Nephron (organoid): ENCODE measurements around the gene KMT2A.
"Not testable (repeated sequence)": the region's sequence is repeated elsewhere in the genome, so short reads cannot be mapped to it uniquely, and the experiment has no call there.

Experiments used
- H3K27ac Mint-ChIP-seq, 3 experiments: 2 replicates each; pipeline ENCODE4 v1.8.0; 2020; ENCODE audit warnings: mixed read lengths in 3 of 3, mild to moderate bottlenecking in 2 of 3, moderate library complexity in 1 of 3
- H3K27me3 Mint-ChIP-seq: 2 replicates; pipeline ENCODE4 v1.8.0; 2021; ENCODE audit warnings: low read depth, mild to moderate bottlenecking, moderate library complexity, mixed read lengths
- H3K36me3 Mint-ChIP-seq: 2 replicates; pipeline ENCODE4 v1.8.0; 2020; ENCODE audit warnings: low read depth, mixed read lengths
- H3K4me1 Mint-ChIP-seq: 2 replicates; pipeline ENCODE4 v1.8.0; 2020; ENCODE audit warnings: mixed read lengths
- H3K4me3 Mint-ChIP-seq, 3 experiments: 2 replicates each; pipeline ENCODE4 v1.8.0; 2020; ENCODE audit warnings: mild to moderate bottlenecking in 3 of 3, mixed read lengths in 3 of 3, moderate library complexity in 2 of 3
- H3K9me3 Mint-ChIP-seq: 2 replicates; pipeline ENCODE4 v1.8.0; 2020; ENCODE audit warnings: mixed read lengths
- TF ChIP-seq, protein P1 (sequence below), 3 experiments: fragments of 200-600 bp; sonication (generic); IDR thresholded peaks; one replicate each; pipeline ENCODE4 v1.5.0; 2021; ENCODE audit warnings: antibody characterized with exemption in 3 of 3; ENCODE audit not compliant: unreplicated experiment in 3 of 3

KMT2A gene

DNA sequence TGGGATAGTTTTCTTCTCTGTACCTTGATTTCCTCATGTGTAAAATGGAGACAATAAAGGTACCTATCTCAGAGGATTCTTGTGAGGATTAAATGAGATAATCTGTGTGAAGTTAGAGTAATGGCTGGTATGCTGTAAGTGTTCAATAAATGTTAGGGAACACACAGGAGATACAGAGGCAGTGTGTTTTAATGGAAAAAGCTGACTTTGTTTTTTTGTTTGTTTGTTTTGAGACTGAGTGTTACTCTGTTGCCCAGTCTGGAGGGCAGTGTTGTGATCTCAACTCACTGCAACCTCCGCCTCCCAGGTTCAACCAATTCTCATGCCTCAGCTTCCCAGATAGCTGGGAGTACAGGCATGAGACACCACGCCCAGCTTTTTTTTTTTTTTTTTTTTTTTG, 133.4 kb downstream of the KMT2A start:
- H3K36me3 Mint-ChIP-seq: no peaks in the 10 kb centered on the region
- H3K27me3 Mint-ChIP-seq: no peaks in the 10 kb centered on the region
- peaks cover 34% of the 10 kb centered on the region for H3K4me1 Mint-ChIP-seq
- peak overlapping the region in 2 of 3 experiments; percentile 36 to 52 for H3K4me3 Mint-ChIP-seq
- no peak overlapping the region for H3K27ac Mint-ChIP-seq
- TF ChIP-seq, protein P1, sequence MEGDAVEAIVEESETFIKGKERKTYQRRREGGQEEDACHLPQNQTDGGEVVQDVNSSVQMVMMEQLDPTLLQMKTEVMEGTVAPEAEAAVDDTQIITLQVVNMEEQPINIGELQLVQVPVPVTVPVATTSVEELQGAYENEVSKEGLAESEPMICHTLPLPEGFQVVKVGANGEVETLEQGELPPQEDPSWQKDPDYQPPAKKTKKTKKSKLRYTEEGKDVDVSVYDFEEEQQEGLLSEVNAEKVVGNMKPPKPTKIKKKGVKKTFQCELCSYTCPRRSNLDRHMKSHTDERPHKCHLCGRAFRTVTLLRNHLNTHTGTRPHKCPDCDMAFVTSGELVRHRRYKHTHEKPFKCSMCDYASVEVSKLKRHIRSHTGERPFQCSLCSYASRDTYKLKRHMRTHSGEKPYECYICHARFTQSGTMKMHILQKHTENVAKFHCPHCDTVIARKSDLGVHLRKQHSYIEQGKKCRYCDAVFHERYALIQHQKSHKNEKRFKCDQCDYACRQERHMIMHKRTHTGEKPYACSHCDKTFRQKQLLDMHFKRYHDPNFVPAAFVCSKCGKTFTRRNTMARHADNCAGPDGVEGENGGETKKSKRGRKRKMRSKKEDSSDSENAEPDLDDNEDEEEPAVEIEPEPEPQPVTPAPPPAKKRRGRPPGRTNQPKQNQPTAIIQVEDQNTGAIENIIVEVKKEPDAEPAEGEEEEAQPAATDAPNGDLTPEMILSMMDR (IDR thresholded peaks at IDR 0.05; ENCODE audit: unreplicated experiment in 3 of 3): no peak
- H3K9me3 Mint-ChIP-seq: no peaks in the 10 kb centered on the region

DNA sequence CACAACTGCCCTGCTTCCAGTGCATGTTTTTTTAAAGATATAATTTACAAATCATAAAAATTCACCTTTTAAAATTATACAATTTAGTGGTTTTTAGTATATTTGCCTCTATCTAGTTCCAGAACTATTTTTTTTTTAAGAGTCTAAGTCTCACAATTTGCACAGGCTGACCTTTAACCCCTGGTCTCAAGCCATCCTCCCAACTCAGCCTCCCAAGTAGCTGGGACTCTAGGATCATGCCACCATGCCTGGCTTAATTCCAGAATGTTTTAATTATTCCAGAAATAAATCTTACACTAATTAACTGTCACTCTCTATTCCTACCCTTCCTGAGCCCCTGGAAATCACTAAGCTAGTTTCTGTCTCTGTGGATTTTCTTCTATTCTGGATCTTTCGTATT, 134.5 kb downstream of the KMT2A start:
- H3K27ac Mint-ChIP-seq: peak overlapping the region in 1 of 3 experiments; percentile 96
- H3K4me1 Mint-ChIP-seq: peaks cover 36% of the 10 kb centered on the region
- peaks cover under 1% of the 10 kb centered on the region for H3K36me3 Mint-ChIP-seq
- TF ChIP-seq, protein P1 (IDR thresholded peaks at IDR 0.05; ENCODE audit: unreplicated experiment in 3 of 3): no peak
- peak overlapping the region in 2 of 3 experiments; percentile 99 for H3K4me3 Mint-ChIP-seq
- no peaks in the 10 kb centered on the region for H3K27me3 Mint-ChIP-seq
- H3K9me3 Mint-ChIP-seq: no peaks in the 10 kb centered on the region

DNA sequence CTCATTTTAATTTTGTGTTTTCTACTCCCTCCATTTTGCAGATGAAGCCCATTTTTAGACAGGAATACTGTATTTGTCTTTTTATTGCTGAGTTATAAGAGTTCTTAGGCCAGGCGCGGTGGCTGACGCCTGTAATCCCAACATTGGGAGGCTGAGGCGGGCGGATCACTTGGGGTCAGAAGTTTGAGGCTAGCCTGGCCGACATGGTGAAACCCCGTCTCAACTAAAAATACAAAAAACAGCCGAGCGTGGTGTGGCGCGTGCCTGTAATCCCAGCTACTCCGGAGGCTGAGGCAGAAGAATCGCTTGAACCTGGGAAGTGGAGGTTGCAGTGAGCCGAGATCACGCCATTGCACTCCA, 135.4 kb downstream of the KMT2A start:
- Mint-ChIP-seq H3K4me3 (peak overlapping the region; percentile 91 to 99 (median 99)), H3K27ac (peak overlapping the region; percentile 96 to 98 (median 96)), H3K4me1 (peaks cover 41% of the 10 kb centered on the region)
- H3K27me3 Mint-ChIP-seq, H3K9me3 Mint-ChIP-seq, H3K36me3 Mint-ChIP-seq: not testable (repeated sequence)

DNA sequence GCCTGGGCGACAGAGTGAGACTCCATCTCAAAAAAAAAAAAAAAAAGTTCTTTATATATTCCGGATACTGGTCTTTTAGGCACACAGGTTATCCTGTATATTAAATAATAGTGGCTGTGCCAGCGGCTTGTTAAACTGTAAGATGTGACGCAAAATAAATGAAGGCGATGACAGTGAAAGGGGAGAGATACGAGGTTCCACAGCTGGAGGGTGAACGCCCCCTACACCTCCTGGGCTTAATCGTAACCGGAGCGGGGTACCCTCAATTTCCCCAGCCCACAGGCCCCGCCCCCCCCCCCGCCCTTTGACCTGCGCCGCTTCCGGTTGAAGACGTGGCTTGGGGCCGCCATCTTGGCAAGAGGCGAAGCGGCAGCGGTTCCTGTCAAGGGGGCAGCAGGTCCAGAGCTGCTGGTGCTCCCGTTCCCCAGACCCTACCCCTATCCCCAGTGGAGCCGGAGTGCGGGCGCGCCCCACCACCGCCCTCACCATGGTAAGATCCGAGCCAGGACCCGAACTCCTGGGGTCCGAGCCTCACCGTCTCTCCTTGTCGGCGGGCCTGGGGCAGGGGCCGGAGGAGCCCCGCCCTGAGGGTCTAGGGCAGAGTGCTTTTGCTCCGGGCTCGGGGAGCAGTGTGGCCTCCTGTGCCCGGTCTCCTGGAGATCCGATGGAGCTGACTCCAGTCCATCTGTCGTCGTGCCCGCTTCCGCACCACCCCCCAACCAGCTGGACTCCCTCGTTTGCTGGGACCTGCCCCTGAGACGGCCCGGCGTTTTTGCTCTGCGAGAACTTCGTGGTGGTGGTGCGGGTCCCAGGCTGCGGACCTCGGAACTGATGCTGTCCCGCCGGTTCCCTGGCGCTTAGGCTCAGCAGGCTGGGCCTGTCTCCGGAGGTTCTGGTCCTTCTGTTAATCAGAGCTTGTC, 136.0 kb downstream of the KMT2A start, which contains the start of gene ARCN1:
Gene ARCN1, plus strand, starts transcription at position 349 of the 920 bp plus-strand sequence. Its CDS starts 139 bp downstream, at position 488.
- no peaks in the 10 kb centered on the region for H3K27me3 Mint-ChIP-seq
- no peaks in the 10 kb centered on the region for H3K9me3 Mint-ChIP-seq
- peaks cover 5% of the 10 kb centered on the region for H3K36me3 Mint-ChIP-seq
- TF ChIP-seq, protein P1 (IDR thresholded peaks at IDR 0.05; ENCODE audit: unreplicated experiment in 3 of 3): no peak
- H3K4me3 Mint-ChIP-seq: peak within 1 kb of the TSS; percentile 91 to 99 (median 99)
- H3K4me1 Mint-ChIP-seq: peaks cover 45% of the 10 kb centered on the region
- H3K27ac Mint-ChIP-seq: peak within 1 kb of the TSS; percentile 96 to 98 (median 96)

DNA sequence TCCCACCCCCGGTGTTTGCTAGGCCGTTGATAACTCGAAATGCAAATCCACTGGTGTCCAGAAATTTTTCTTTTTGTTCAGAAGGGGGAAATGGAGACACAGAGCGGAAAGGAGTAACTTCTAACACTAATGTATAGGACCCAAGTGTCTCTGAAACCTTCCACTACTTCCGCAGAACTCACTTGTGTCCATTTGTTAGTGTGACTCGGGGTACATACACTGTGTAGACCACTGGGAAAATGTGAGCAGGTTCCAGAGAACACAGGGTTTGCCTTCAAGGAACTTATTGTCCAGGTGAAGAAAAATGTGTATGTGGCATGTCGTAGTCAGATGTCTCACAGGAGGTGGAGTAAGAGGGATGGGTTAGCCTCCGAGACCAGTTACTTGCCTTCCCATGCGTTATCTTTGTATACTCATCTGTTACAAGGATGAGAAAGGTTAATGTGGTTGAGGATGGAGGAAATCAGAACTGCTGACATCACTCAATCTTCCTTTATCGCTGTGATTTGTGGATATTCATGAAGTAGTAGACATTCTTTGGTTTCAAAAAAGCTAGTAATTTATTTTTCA, 136.8 kb downstream of the KMT2A start:
- Mint-ChIP-seq H3K27me3 (no peaks in the 10 kb centered on the region), H3K4me1 (peaks cover 49% of the 10 kb centered on the region), H3K9me3 (no peaks in the 10 kb centered on the region), H3K36me3 (peaks cover 9% of the 10 kb centered on the region), H3K4me3 (peak overlapping the region; percentile 91 to 99 (median 99)), H3K27ac (peak overlapping the region; percentile 96 to 98 (median 96))
- TF ChIP-seq, protein P1 (IDR thresholded peaks at IDR 0.05; ENCODE audit: unreplicated experiment in 3 of 3): no peak

DNA sequence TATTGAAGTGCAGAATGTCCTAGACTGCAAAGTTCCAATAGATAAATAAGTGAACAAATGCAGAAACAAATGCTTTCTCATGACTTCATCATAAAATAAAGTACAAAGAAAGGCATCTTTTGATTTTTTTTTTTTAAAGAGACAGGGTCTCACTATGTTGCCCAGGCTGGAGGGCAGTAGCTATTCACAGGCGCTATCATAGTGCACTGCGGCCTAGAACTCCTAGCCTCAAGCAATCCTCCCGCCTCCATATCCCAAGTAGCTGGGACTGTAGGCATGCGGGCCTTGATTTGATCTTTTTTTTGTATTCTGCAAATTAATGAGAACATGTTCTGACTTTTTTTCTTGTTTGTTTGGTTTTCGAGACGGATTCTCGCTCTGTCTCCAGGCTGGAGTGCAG, 138.3 kb downstream of the KMT2A start:
- Mint-ChIP-seq H3K27ac (peak overlapping the region; percentile 31 to 59 (median 53)), H3K4me1 (peaks cover 54% of the 10 kb centered on the region), H3K36me3 (peaks cover 9% of the 10 kb centered on the region), H3K27me3 (no peaks in the 10 kb centered on the region), H3K4me3 (peak overlapping the region; percentile 76 to 86 (median 84)), H3K9me3 (no peaks in the 10 kb centered on the region)
- TF ChIP-seq, protein P1 (IDR thresholded peaks at IDR 0.05; ENCODE audit: unreplicated experiment in 3 of 3): no peak
